GM21529 (cell line): ENCODE measurements around the gene DCAF10.
A peak's percentile ranks its signal among the peaks of the same experiment; 100 is the strongest.
"Not testable (repeated sequence)": the region's sequence is repeated elsewhere in the genome, so short reads cannot be mapped to it uniquely, and the experiment has no call there.

Experiments used
- ATAC-seq: cut with Tn5 transposase; IDR thresholded peaks from one replicate; pipeline ENCODE4 v1.9.1; 2021; ENCODE audit not compliant: unreplicated experiment

Gene DCAF10

DNA sequence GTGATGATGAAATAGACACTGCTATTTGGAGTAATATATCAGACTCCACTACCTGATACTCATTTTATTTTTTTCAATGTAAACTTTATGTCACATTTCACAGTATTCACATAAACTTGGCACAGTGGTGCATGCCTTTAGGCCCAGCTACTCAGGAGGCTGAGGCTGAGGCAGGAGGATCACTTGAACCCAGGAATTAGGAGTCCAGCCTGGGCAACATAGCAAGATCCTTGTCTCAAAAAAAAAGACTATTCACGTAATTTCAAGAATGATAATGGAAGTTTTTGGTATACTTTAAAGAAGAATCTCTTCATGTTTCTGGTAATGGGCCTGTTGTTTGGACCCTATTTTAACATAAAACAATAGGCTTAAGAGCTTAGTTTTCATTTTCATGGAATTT, 56.0 kb downstream of the DCAF10 start:
- no peak for ATAC-seq

DNA sequence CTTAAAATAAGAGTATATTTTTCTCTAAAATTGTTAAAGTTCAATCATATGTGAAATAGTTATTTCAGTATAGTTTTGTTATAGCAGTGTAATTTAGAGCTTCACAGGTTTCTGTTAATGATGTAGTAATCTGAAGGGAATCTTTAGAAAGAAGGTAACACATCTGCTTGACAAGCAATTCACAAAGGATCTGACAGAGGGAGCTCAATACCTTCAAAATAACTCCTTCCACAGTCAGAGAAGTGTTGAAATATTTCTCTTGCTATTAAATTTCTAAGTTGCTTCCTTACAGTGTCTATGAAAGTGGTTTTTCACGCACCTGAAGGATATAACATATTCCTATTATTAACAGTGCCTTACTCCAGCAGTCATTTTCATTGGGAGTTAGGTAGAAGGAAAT, 58.4 kb downstream of the DCAF10 start:
- ATAC-seq = no peak

DNA sequence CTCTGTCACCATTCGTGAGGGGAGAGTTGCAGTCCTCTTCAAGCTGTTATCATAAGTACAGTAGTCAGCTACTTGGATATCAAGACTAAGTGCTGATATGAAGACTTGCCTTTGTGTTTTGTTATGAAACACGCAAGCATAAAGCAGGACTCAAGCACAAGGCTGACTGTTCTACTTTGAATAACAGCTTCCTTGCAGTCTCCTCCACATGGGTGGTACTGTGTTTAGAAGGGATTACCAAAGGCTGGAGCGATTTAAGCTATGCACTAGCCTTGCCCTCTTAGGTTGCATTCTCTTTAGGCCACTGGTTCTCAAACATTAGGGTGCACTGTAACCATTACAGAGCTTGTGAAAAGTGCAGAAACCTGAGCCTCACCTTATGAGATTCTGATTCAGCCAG, 61.9 kb downstream of the DCAF10 start:
- ATAC-seq = no peak

DNA sequence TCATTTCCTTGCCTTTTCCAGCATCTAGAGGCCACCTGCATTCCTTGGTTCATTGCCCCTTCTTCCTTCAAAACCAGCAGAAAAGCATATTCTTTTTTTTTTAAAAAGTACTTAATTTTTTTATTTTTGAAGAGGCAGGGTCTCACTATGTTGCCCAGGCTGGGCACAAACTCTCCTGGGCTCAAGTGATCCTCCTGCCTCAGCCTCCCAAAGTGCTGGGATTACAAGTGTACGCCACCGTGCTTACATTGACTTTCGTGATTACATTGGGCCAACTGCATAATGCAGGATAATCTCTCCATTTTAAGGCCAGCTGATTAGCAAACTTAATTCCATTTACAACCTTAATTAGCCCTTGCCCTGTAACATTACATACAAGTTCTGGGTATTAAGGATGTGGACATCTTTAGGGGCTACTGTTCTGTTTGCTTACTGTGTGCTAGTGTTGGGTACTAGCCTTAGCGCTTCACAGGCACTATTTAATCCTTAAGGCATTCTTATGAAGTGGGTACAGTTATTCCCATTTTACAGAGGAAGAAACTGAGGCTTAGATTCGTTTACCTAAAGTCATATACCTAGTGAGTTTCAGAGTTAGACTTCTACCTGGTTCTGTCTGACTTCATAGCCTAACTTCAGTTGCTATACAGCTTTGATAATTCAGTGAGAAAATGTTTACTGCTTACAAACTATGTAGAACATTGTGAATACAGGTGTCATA, 69.6 kb downstream of the DCAF10 start:
- no peak for ATAC-seq

DNA sequence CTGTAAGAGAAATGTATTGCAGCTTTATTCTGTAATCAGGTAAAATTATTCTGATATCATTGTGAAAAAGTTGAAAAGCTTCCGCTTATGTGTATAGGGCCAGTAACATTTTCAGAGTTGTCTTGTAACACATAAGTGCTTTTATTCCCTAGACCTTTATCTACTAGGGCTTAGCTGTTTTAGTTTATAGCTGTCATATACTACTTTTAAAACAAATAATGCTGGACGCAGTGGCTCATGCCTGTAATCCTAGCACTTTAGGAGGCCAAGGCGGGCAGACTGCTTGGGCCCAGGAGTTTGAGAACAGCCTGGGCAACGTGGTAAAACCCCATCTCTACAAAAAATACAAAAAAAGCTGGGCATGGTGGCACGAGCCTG, 70.2 kb downstream of the DCAF10 start:
- no peak for ATAC-seq

DNA sequence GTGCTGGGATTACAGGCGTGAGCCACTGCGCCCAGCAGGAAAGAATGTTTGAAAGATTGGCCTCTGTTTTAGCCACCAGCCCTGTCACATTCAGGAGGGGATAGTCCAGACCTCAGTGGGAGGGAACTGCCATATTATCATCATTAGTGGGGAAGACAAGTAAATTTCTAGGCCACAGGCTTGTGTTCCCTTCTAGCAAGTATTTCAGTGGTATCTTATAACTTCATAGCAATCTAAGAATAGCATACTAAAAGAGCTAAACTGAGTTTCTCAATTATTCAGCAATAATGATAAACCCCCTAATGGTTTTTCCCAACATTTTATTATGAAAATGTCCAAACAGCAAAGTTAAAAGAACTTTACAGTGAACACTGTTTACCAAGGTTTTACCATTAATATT, 73.4 kb downstream of the DCAF10 start:
- no peak for ATAC-seq

DNA sequence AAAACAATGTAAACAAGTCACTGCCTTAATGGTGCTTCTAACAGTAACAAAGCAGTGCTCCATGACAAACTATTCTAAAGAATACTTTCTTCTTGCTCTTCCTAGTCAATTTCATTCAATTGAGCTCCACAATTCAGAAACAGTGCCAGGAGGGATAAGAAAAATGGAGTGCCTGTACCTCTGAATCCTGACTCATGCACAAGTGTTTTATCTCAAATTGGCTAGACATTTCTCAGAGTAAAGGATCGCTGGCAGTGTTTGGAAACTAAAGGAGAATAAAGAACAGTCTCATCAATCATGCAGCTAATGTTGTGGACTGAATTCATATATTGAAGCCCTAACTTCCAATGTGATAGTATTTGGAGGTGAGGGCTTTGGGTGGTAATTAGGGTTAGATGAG, 75.8 kb downstream of the DCAF10 start:
- no peak for ATAC-seq

DNA sequence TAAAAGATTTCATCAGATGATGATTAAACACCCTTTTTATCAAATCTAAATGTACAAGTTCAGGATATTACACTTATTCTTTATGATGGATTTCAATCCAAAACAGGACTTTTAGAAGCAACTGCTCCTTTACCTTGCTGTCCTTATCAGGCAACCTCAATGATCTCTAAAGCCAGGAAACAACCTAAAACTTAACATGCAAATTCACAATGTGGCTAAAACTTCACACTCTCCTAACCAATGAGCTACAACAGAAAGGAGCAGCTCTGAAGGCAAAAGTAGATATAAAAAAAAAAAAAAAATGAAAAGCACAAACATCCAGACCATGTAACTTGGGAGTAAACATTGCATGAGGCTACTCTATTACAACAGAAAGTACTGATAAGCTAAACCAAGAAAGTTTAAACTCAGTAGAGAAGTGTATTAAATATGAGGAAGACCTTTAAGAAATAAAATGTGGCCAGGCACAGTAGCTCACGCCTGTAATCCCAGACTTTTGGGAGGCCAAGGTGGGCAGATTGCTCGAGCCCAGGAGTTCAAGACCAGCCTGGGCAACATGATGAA, 80.4 kb downstream of the DCAF10 start:
- ATAC-seq = no peak

DNA sequence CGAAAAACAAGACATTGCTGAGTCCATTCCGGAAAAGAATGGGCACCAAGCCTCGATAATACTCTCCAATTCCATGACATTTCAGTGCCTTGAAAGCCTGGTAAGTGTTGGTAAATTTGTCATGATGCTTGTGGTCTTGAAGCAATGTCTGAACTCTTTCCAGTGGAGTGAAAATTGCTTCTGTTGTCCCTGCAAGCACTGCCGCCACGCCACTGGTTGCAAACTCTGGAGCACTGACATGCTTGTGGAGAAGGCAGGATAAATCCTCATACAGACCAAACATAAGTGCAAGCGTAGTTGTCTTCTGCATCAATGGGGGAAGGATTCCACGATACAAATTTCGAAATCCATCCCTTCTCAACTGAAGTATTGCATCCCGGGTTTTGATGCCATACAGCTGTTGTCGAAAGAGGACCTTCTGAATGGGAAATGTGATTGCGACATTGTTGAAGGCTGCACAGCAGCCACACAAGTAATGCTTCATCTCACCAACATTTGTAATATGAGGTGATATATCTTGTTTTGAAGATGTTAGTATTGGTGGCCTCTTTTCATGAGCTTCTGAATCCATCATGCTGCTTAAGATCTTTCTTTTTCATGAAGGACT, 87.5 kb downstream of the DCAF10 start:
- not testable (repeated sequence) for ATAC-seq

DNA sequence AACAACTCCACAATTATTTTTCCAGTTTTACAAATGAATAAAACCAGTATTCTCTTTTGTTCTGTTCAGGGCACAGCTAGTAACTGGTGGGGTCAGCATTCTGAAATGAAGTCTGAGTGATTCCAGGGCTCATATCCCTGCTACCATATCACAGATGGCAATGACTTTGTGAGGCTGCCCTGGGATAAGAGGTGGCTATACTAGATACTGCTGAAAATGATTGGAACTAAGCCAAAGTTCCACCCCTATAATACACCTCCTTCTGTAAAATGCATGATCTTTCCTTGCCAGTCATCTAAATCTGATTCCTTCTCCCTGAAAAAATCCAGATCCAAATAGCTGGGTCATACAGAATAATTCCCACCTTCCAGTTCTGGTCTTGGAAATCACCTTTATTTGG, 88.9 kb downstream of the DCAF10 start:
- no peak for ATAC-seq

DNA sequence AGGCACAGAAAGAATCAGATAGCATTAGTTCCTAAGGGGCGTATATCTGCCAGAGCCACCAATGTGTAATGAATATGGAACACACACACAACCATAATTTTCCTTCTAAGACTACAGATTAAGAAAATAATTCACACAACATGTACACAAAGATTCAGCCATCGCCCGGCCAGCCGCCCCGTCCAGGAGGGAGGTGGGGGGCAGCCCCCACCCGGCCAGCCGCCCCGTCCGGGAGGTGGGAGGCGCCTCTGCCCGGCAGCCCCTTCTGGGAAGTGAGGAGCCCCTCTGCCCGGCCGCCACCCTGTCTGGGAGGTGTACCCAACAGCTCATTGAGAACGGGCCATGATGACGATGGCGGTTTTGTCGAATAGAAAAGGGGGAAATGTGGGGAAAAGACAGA, 90.4 kb downstream of the DCAF10 start:
- ATAC-seq = not testable (repeated sequence)

DNA sequence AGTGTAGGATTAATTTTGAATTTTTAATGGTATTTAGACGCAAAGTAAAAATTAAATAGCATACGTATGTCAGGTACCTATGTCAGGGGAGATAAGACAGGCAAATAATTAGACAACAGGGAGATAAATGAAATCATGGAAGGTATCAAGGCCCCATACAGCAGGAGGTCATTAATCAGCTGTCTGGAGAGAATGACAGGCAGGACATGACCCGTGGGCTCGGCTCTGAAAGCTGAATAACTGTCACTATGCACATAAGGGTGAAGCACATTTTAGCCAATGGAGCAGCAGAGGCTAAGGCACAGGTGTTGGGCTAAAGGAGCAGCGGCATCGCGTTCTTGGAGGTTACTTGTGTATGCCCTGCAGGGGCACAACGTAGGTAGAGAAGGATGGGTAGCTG, 91.5 kb downstream of the DCAF10 start:
- ATAC-seq = no peak

DNA sequence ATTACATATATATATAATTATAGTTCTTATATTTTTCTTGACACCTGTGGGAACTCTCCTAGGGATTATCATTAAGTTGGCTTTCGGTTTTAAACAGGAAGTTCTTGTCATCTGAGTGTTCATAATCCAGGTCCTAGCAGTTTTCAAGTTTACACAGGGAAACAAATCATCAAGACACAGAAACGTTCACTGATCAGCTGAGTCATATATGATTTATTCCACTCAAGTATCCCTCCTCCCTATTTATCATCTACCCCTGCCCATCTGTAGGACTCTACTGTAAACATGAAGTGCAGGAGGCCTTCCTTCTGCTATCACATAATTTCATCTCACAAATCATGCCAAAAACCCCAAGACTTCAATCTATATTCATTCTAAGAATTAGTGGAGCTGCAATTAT, 97.1 kb downstream of the DCAF10 start:
- ATAC-seq = no peak

DNA sequence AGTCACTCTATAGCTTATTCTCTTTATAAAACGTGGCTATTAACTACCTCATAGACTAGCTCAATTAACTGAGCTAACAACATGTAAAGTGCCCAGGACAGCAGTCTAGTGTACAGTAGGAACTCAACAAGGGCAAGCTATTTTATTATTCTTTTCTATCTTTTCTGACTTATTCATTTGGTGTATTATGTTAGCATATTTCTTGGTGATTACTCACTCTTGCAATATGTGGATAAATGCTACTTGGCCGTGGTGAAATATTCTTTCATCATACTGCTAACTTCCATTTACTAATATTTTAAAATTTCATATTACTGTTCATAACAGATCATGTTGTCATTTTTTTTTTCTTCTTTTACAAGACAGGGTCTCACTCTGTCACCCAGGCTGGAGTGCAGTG, 98.4 kb downstream of the DCAF10 start:
- no peak for ATAC-seq

DNA sequence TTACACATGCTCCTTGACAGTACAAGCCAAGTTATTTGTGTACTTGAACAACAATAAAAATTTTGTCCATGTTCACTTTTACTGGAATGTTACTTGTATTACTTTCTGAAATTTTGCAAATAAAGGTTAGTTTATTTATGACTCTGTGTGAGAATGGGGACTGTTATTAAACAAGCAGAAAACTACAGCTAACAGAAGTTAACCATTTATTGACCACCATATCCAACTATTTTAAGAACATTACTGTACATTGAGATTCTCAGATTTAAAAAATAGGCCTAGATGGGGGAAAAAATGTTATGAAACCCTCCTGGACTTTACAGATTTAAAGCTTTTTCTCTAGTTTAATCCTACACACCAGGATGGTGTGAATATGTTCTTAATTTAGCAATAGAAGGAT, 101.5 kb downstream of the DCAF10 start:
- no peak for ATAC-seq

DNA sequence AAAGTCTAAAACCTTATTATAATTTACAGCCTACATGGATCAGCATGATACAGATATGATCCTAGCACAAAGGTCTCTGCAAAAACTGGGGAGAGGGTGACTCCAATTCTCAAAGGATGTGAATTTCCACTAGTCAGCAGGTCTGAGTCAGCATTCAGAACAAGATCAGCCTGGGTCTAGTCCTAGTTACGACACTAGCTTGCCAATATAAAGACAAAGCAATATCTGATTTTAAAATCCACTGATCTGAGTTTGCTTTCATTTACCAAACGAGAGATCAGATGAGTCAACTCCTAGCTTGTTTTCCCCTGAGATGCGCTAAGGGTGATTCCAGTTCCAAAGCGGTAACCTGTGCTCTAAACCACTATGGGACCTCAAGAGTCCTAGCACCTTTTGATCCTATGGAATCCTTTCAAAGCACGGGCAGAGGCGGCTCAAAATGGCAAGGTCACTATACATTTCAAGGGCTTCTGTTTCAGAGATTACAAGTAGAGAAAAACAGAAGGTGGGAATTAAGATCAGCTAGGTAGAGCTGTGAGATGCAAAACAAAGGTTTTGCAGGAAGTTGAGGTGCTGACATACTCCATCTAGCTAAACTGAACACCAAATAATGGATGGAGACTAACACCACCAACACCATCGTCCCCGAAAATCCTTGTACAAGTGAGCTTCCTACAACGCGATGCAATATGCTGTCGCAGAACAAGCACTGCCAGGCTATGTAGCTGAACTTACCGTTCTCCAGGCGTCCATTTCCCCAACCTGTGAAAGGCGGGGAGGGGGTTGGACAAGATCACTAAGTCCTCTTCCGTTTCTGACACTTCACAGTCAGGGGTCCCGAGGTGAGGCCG, 102.4 kb downstream of the DCAF10 start:
- peak; percentile 16 for ATAC-seq

DNA sequence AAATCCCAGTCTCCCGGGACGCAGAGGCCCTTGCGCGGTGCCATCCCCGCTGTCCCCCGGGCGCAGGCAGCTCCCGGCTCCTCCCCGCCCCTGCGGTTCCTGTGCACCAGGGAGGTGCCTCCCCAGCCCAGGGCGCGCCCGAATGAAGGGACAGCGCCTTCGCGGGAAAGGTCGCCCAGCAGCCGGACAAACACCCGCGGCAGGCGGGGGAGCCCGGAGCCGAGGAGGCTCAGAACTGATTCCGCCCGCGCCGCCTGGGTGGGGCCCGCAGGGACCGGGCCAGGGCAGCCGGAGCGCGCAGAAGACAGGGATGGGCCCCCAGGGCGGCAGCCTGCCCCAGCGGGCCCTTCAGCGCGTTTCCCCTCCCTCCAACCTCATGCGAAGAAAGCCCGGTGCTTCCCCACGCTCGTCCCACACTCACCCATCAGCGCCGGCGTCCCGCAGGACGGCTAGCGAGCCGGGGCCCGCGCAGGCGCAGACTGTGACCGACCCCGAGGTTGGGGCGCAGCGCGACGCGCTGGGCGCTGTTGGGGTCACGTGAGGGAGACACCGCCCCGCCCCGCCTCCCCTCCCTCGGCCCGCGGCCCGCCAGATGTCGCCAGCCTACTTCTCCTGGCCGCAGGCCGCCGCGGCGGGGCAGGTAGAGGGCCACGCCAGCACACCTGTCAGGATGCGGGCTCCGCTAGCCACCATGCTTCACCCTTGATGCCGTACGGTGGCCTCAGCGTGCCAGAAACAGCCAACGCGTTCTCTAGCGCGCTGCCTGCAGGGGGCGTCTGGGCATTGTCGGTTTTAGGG, 103.2 kb downstream of the DCAF10 start, which contains the start of gene SLC25A51:
Gene SLC25A51 (minus strand): TSS at position 481 of the 798 bp plus-strand sequence. CDS start 15,577 bp downstream, outside the sequence.
- ATAC-seq = peak; percentile 86

DNA sequence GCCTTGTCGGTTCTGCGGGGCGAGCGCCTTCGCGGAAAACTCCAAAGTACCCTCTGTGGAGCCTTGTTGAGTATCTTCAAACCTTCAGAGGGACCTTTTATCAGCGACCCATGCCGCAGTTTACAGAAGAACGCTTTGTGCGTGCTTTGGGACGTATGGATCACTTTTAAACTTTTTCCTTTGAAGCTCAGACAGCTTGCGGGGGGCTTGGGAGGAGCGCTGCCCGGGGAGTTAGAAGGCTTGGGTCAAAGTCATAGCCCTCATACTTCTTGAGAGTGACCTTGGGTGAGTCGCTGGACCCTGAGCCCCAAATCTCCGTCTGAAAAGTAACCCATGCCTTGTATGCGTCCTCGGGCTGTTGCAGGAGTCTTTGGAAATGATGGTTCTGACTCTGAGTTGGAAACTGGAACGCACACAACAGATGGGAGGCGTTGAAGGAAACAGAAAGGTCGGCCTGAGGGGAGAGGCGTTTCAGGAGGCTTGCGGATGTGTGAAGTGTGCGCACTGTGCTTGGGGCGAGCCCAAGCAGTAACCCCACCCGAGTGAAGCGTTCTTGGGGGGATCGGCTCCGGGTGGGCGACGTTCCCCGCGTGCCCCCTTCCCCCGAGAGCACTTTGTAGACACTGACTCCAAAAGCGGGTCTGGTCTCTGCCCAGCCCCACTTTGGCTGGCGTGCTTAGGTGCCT, 104.0 kb downstream of the DCAF10 start:
- no peak for ATAC-seq

DNA sequence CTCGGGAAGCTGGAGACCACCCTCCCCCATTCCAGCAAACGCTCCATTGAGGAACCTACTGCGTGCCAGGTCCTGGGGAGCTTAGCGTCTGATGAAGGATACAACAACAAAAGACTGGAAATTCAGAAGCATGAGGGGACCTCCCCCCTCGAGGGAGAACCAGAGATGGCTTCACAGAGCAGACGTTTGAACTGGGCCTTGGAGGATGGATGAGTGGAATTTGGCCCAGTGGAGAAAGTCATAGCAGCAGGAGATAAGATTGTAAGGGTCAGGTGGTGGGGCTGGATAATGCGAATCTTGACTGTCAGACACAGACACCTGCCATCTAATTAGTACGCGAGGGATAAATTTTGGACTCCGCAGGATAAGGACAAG, 104.5 kb downstream of the DCAF10 start:
- no peak for ATAC-seq

DNA sequence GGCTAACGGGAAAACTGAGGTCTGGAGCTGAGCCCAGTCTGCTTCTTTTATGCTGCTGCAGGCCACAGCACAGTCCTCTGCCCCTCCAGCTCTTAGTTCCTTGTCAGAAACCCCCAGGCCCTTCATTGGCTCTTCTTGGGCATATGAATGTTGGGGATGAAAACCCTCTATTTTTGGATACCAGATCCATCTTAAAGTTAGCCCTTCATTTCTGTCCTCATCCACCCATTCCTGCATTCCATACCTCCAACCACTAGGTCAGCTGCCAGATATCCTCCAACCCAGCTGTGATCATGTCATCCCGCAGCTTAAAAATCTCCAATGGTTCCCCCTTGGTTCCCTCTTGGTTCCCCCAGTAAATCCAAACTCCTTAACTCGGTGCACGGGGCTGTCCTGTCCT, 105.2 kb downstream of the DCAF10 start:
- no peak for ATAC-seq
